Stomach (tissue), 4 donors: ENCODE data around the gene KHNYN.

Experiments used
- CTCF ChIP-seq, 7 experiments: fragments of 450-650 bp in 4 of 7; fragments of 200-600 bp in 3 of 7; sonication (generic) in 3 of 7; IDR thresholded peaks; one replicate each; pipeline ENCODE4 v1.5.1; 2016 to 2019; ENCODE audit warnings: antibody characterized with exemption in 7 of 7, control low read depth in 2 of 7, mild to moderate bottlenecking in 1 of 7
- EP300 ChIP-seq: sonication (generic); formaldehyde crosslinking; IDR thresholded peaks from one replicate; pipeline ENCODE4 v1.6.1; 2017; ENCODE audit warnings: antibody characterized with exemption
- POLR2A ChIP-seq, 4 donors: fragments of 450-650 bp; IDR thresholded peaks; one replicate each; pipeline ENCODE4 v1.6.1; 2016; ENCODE audit warnings: antibody characterized with exemption in 4 of 4, control low read depth in 2 of 4, mild to moderate bottlenecking in 1 of 4, moderate library complexity in 1 of 4

- no peak for TF ChIP-seq POLR2A (IDR thresholded peaks at IDR 0.05)
- TF ChIP-seq EP300 = no peak
- TF ChIP-seq CTCF (IDR thresholded peaks at IDR 0.05) = no peak
Observed at GRCh38 chr14:24437020-24437735, 7.4 kb downstream of the KHNYN start.
